HEK293T (cell line): ENCODE results near the gene CHAT.

Experiments
- ARNT ChIP-seq: fragments of 450-650 bp; IDR thresholded peaks from 2 replicates; pipeline ENCODE4 v1.6.1; 2017; ENCODE audit warnings: mild to moderate bottlenecking
- ELF4 ChIP-seq: fragments of 450-650 bp; IDR thresholded peaks from 2 replicates; pipeline ENCODE4 v1.6.1; 2017; ENCODE audit warnings: antibody characterized with exemption
- FOXA1 ChIP-seq: fragments of 450-650 bp; IDR thresholded peaks from 2 replicates; pipeline ENCODE4 v1.6.1; 2016; ENCODE audit warnings: mild to moderate bottlenecking
- FOXM1 ChIP-seq: fragments of 450-650 bp; IDR thresholded peaks from 2 replicates; pipeline ENCODE4 v1.6.1; 2017; ENCODE audit warnings: mild to moderate bottlenecking, borderline replicate concordance
- SP1 ChIP-seq: fragments of 450-650 bp; IDR thresholded peaks from 2 replicates; pipeline ENCODE4 v1.6.1; 2017
- SUZ12 ChIP-seq: fragments of 450-650 bp; IDR thresholded peaks from 2 replicates; pipeline ENCODE4 v1.6.1; 2016; ENCODE audit warnings: mild to moderate bottlenecking
- TARDBP ChIP-seq: fragments of 450-650 bp; IDR thresholded peaks from 2 replicates; pipeline ENCODE4 v1.6.1; 2016
- ZNF384 ChIP-seq: fragments of 450-650 bp; IDR thresholded peaks from 2 replicates; pipeline ENCODE4 v1.6.1; 2016

DNA sequence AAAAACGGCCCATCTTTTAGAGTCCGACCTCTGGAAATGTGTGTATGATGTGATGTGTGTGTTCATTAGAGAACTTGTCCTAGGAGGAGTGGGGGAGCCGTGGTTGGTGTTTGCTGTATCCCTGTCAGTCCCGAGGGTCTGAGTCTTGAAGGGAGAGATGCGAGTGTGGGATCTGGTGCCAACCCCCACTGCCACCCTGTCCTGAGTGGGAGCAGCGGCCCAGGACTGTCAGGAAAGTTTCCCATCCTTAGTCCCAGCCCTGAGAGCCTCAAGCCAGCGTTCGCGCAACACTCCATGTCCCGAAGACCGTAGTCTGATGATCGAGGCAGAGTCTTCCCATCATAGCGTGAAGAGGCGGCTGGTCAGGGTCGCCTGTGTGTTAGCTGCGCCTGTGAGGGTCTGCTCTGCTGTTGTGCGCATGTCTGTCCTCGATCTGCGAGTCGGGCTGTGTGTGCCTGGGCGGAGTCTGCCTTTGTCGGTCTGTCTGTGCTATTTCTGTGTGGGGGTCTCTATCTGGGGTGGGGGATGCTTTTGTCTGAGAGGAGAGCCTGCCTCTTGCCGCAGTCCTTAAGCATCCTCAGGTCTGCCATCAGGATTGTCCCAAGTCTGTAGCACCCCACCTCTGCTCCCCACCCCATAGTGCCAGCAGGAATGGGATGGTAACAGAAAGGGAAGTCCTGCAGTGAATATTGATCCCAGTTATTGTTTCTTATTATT lies 514 bp upstream of the CHAT start:
- no peak for TF ChIP-seq ARNT
- TF ChIP-seq ELF4: no peak
- TF ChIP-seq TARDBP: no peak
- no peak for TF ChIP-seq FOXA1
- no peak for TF ChIP-seq SUZ12
- TF ChIP-seq FOXM1: no peak
- TF ChIP-seq ZNF384: no peak
- no peak for TF ChIP-seq SP1
